ENCODE data around the gene ARHGEF10L.
"Not testable (repeated sequence)": the region's sequence is repeated elsewhere in the genome, so short reads cannot be mapped to it uniquely, and the experiment has no call there.

ARHGEF10L gene

GRCh38 chr1:17624611-17625233 is 85.2 kb downstream of the ARHGEF10L start:
- no peak for TF ChIP-seq Cebpa-rat (IDR thresholded peaks at IDR 0.05)
- Histone ChIP-seq H4K20me1 (peaks cover 0 to 57% (median 0%) of the 10 kb centered on the region in 11 experiments; a peak in 4 of 22 replicates), H3K36me3 (peaks cover 12 to 100% (median 89%) of the 10 kb centered on the region in 11 experiments), H3K27me3 (no peaks in the 10 kb centered on the region), H3K4me1 (peaks cover 17 to 100% (median 92%) of the 10 kb centered on the region in 10 experiments), H3K9me3 (replicated peaks in 1 of 11) (no peaks in the 10 kb centered on the region), H3K9ac (peak overlapping the region in 10 of 11 experiments; percentile 9 to 88 (median 39); a peak in 14 of 22 replicates), H3K27ac (peak overlapping the region; percentile 56 to 100 (median 97)), H3K4me3 (peak overlapping the region in 4 of 10 experiments; percentile 65 to 80 (median 73); a peak in 7 of 20 replicates), H3K4me2 (peak overlapping the region in 9 of 11 experiments; percentile 38 to 100 (median 96); a peak in 18 of 22 replicates)

- H4K20me1 ChIP-seq = peaks cover 0 to 36% (median 0%) of the 10 kb centered on the region in 11 experiments; a peak in 4 of 22 replicates
- no peak overlapping the region for H3K4me3 ChIP-seq
- no peaks in the 10 kb centered on the region for H3K27me3 ChIP-seq
- H3K36me3 ChIP-seq = peaks cover 17 to 96% (median 82%) of the 10 kb centered on the region in 11 experiments
- peak overlapping the region; percentile 75 to 96 (median 90); a peak in 18 of 22 replicates for H3K9ac ChIP-seq
- peaks cover 39 to 100% (median 95%) of the 10 kb centered on the region in 10 experiments for H3K4me1 ChIP-seq
- H3K9me3 ChIP-seq (replicated peaks in 1 of 11) = no peaks in the 10 kb centered on the region
- peak overlapping the region; percentile 94 to 100 (median 98) for H3K27ac ChIP-seq
- no peak for TF ChIP-seq Cebpa-rat (IDR thresholded peaks at IDR 0.05)
- peak overlapping the region in 9 of 11 experiments; percentile 91 to 100 (median 96); a peak in 17 of 22 replicates for H3K4me2 ChIP-seq
Observed at GRCh38 chr1:17627239-17628052, 87.9 kb downstream of the ARHGEF10L start.

- not testable (repeated sequence) for H3K27me3 ChIP-seq; H3K9me3 ChIP-seq (replicated peaks in 1 of 11)
- Histone ChIP-seq H4K20me1 (peaks cover 0 to 21% (median 0%) of the 10 kb centered on the region in 11 experiments; a peak in 4 of 22 replicates), H3K4me2 (peak overlapping the region; percentile 85 to 100 (median 95)), H3K9ac (peak overlapping the region; percentile 75 to 96 (median 90)), H3K4me1 (peaks cover 43 to 100% (median 97%) of the 10 kb centered on the region in 10 experiments), H3K27ac (peak overlapping the region; percentile 94 to 100 (median 98)), H3K4me3 (peak overlapping the region in 2 of 10 experiments; percentile 6 to 9; a peak in 3 of 20 replicates), H3K36me3 (peaks cover 22 to 96% (median 82%) of the 10 kb centered on the region in 11 experiments)
Observed at GRCh38 chr1:17629046-17629445, 89.5 kb downstream of the ARHGEF10L start.

- TF ChIP-seq Cebpa-rat (IDR thresholded peaks at IDR 0.05) = no peak
- Histone ChIP-seq H3K9ac (peak overlapping the region; percentile 75 to 96 (median 90)), H3K4me3 (peak overlapping the region in 3 of 10 experiments; percentile 2 to 23 (median 10); a peak in 4 of 20 replicates), H3K9me3 (replicated peaks in 1 of 11) (no peaks in the 10 kb centered on the region), H3K27ac (peak overlapping the region; percentile 94 to 100 (median 98)), H3K36me3 (peaks cover 22 to 96% (median 82%) of the 10 kb centered on the region in 11 experiments), H4K20me1 (peaks cover 0 to 17% (median 0%) of the 10 kb centered on the region in 11 experiments; a peak in 3 of 22 replicates), H3K4me2 (peak overlapping the region; percentile 85 to 100 (median 95)), H3K27me3 (no peaks in the 10 kb centered on the region), H3K4me1 (peaks cover 47 to 100% (median 97%) of the 10 kb centered on the region in 10 experiments)
Observed at GRCh38 chr1:17629460-17629859, 90.0 kb downstream of the ARHGEF10L start.

GRCh38 chr1:17630048-17630830 is 90.7 kb downstream of the ARHGEF10L start:
- Histone ChIP-seq H3K9ac (peak overlapping the region; percentile 85 to 96 (median 90)), H3K4me3 (peak overlapping the region in 9 of 10 experiments; percentile 6 to 55 (median 26); a peak in 14 of 20 replicates), H4K20me1 (peaks cover 0 to 10% (median 0%) of the 10 kb centered on the region in 11 experiments; a peak in 2 of 22 replicates), H3K4me1 (peaks cover 55 to 100% (median 97%) of the 10 kb centered on the region in 10 experiments), H3K36me3 (peaks cover 22 to 96% (median 84%) of the 10 kb centered on the region in 11 experiments), H3K9me3 (replicated peaks in 1 of 11) (no peaks in the 10 kb centered on the region), H3K27me3 (no peaks in the 10 kb centered on the region), H3K27ac (peak overlapping the region; percentile 94 to 100 (median 98)), H3K4me2 (peak overlapping the region; percentile 85 to 100 (median 95))
- TF ChIP-seq Cebpa-rat (IDR thresholded peaks at IDR 0.05) = peak; percentile 92 to 99 (median 98)

GRCh38 chr1:17630986-17631385 is 91.5 kb downstream of the ARHGEF10L start:
- Histone ChIP-seq H4K20me1 (peaks cover 0 to 3% (median 0%) of the 10 kb centered on the region in 11 experiments; a peak in 1 of 22 replicates), H3K27ac (peak overlapping the region; percentile 94 to 100 (median 98)), H3K27me3 (no peaks in the 10 kb centered on the region), H3K4me1 (peaks cover 60 to 99% (median 94%) of the 10 kb centered on the region in 10 experiments), H3K4me2 (peak overlapping the region; percentile 85 to 100 (median 95)), H3K9ac (peak overlapping the region; percentile 85 to 96 (median 90)), H3K9me3 (replicated peaks in 1 of 11) (no peaks in the 10 kb centered on the region), H3K36me3 (peaks cover 22 to 89% (median 77%) of the 10 kb centered on the region in 11 experiments), H3K4me3 (peak overlapping the region in 8 of 10 experiments; percentile 7 to 55 (median 32); a peak in 11 of 20 replicates)
- TF ChIP-seq Cebpa-rat (IDR thresholded peaks at IDR 0.05) = no peak

GRCh38 chr1:17631410-17631809 is 91.9 kb downstream of the ARHGEF10L start:
- Histone ChIP-seq H4K20me1 (no peaks in the 10 kb centered on the region), H3K36me3 (peaks cover 22 to 89% (median 73%) of the 10 kb centered on the region in 11 experiments), H3K9ac (peak overlapping the region; percentile 85 to 96 (median 90)), H3K27ac (peak overlapping the region; percentile 94 to 100 (median 98)), H3K27me3 (no peaks in the 10 kb centered on the region), H3K4me3 (peak overlapping the region in 3 of 10 experiments; percentile 26 to 55 (median 37); a peak in 6 of 20 replicates), H3K9me3 (replicated peaks in 1 of 11) (no peaks in the 10 kb centered on the region), H3K4me1 (peaks cover 64 to 99% (median 94%) of the 10 kb centered on the region in 10 experiments), H3K4me2 (peak overlapping the region; percentile 85 to 100 (median 95))
- no peak for TF ChIP-seq Cebpa-rat (IDR thresholded peaks at IDR 0.05)

GRCh38 chr1:17632106-17632505 is 92.6 kb downstream of the ARHGEF10L start:
- peaks cover 71 to 99% (median 96%) of the 10 kb centered on the region in 10 experiments for H3K4me1 ChIP-seq
- peak overlapping the region; percentile 85 to 96 (median 90); a peak in 19 of 22 replicates for H3K9ac ChIP-seq
- H3K27me3 ChIP-seq = no peaks in the 10 kb centered on the region
- H3K9me3 ChIP-seq (replicated peaks in 1 of 11) = no peaks in the 10 kb centered on the region
- peak overlapping the region; percentile 94 to 100 (median 98) for H3K27ac ChIP-seq
- no peak for TF ChIP-seq Cebpa-rat (IDR thresholded peaks at IDR 0.05)
- H3K4me2 ChIP-seq = peak overlapping the region in 10 of 11 experiments; percentile 87 to 100 (median 96); a peak in 20 of 22 replicates
- no peaks in the 10 kb centered on the region for H4K20me1 ChIP-seq
- H3K36me3 ChIP-seq = peaks cover 26 to 89% (median 68%) of the 10 kb centered on the region in 11 experiments
- H3K4me3 ChIP-seq = peak overlapping the region in 1 of 10 experiments; percentile 55; a peak in 4 of 20 replicates
